SU-DHL-6 (cell line): ENCODE data around the gene RHEB.

Experiments used
- CTCF ChIP-seq: fragments of 200-600 bp; sonication (generic); IDR thresholded peaks from one replicate; pipeline ENCODE4 v1.5.1; 2017; ENCODE audit warnings: antibody characterized with exemption, mild to moderate bottlenecking, low read length, moderate library complexity; ENCODE audit not compliant: insufficient read depth, poor library complexity, severe bottlenecking
- EZH2phosphoT487 ChIP-seq: fragments of 200-600 bp; sonication (generic), shearing (Covaris generic); conservative IDR thresholded peaks from 2 replicates; pipeline ENCODE4 v1.6.1; 2018; ENCODE audit warnings: mild to moderate bottlenecking, antibody characterized with exemption, low read length, moderate library complexity, mixed read lengths

GRCh38 chr7:151447901-151448260 is 71.8 kb downstream of the RHEB start:
- TF ChIP-seq CTCF (no peak), EZH2phosphoT487 (no peak)
